ENCODE data around the gene LAMA2.

DNA sequence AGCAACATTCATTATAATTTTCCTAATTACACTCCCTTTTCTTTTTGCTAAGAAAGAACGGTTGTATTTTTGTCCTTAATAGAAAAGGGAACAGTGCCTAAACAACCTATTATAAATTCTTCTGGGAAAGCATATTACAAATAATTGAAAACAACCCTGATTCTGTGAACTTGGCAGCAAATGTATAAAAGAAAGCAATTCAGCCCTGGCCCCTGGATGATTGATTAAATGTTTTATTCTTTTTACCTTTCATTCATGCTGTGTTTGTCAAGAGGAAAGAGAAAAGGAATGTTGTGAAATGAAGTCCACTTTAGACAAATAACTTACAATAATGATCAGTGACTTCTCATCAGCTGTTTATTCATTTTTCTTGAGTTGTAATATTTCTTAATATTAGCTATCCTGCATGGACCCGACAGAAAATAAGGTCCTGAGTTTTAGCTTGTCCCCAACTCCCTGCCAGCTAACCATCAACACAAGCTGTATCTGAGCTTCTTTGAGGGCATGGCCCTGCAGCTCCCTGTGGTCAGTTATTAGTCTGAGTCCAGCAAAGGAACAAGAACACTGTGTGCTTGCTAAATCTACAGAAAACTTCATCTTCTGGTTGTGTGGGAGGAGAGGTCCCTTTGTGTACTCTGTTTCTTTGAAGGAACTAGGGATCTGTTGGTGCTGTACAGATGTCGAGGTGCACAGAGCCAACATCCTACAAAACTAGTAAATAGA is 248.2 kb downstream of the LAMA2 start:
- TF ChIP-seq, protein P1, sequence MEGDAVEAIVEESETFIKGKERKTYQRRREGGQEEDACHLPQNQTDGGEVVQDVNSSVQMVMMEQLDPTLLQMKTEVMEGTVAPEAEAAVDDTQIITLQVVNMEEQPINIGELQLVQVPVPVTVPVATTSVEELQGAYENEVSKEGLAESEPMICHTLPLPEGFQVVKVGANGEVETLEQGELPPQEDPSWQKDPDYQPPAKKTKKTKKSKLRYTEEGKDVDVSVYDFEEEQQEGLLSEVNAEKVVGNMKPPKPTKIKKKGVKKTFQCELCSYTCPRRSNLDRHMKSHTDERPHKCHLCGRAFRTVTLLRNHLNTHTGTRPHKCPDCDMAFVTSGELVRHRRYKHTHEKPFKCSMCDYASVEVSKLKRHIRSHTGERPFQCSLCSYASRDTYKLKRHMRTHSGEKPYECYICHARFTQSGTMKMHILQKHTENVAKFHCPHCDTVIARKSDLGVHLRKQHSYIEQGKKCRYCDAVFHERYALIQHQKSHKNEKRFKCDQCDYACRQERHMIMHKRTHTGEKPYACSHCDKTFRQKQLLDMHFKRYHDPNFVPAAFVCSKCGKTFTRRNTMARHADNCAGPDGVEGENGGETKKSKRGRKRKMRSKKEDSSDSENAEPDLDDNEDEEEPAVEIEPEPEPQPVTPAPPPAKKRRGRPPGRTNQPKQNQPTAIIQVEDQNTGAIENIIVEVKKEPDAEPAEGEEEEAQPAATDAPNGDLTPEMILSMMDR (conservative IDR thresholded peaks at IDR 0.05; ENCODE audit: low read length): no peak
- TF ChIP-seq EZH2phosphoT487 (IDR thresholded peaks at IDR 0.05; ENCODE audit: borderline replicate concordance): no peak
